ENCODE data around the gene STXBP2. TPM values are rescaled to one million over a fixed set of nuclear protein-coding genes. Genes with fewer than 3 reads are reported as not detected.

STXBP2 gene
- total RNA-seq, 4 donors from 2014 or later = 44.7 to 76.6 (median 55.2) TPM

DNA sequence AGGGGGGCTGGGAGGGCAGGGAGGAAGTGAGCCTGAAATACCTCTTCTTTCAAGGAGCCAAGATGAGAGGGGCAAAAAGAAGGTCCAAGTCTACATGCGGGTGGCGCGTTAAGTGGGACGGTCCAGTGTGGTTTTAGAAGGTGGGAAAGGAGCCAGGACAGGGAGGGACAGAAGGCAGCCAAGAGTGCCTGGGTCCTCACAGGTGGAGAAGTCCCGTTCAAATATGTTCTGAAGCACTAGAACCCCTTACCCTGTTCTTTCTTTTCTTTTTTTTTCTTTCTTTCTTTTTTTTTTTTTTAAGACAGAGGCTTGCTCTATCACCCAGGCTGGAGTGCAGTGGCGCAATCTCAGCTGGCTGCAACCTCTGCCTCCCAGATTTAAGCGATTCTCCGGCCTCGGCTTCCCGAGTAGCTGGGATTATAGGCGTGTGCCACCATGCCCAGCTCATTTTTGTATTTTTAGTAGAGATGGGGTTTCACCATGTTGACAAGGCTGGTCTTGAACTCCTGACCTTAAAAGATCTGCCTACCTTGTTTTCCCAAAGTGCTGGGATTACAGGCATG lies 33.9 kb upstream of the STXBP2 start:
- H3K4me3 ChIP-seq = no peak overlapping the region
- no peaks in the 10 kb centered on the region for H3K9me3 ChIP-seq
- peaks cover 0 to 27% (median 0%) of the 10 kb centered on the region in 3 donors for H3K36me3 ChIP-seq
- intact Hi-C loops (cut with DNase I) = no loop called here
- 46 to 71% methylated on average over 11 of the region's 11 CpGs for WGBS, 2 donors
- no peak for DNase-seq
- peaks cover 0 to 22% (median 4%) of the 10 kb centered on the region in 3 donors for H3K4me1 ChIP-seq
- peak overlapping the region in 1 of 4 donors; percentile 42 for H3K27ac ChIP-seq
- peaks cover 0 to 68% (median 0%) of the 10 kb centered on the region in 4 donors for H3K27me3 ChIP-seq
- no peak for TF ChIP-seq POLR2A (IDR thresholded peaks at IDR 0.05)
- TF ChIP-seq, protein P1, sequence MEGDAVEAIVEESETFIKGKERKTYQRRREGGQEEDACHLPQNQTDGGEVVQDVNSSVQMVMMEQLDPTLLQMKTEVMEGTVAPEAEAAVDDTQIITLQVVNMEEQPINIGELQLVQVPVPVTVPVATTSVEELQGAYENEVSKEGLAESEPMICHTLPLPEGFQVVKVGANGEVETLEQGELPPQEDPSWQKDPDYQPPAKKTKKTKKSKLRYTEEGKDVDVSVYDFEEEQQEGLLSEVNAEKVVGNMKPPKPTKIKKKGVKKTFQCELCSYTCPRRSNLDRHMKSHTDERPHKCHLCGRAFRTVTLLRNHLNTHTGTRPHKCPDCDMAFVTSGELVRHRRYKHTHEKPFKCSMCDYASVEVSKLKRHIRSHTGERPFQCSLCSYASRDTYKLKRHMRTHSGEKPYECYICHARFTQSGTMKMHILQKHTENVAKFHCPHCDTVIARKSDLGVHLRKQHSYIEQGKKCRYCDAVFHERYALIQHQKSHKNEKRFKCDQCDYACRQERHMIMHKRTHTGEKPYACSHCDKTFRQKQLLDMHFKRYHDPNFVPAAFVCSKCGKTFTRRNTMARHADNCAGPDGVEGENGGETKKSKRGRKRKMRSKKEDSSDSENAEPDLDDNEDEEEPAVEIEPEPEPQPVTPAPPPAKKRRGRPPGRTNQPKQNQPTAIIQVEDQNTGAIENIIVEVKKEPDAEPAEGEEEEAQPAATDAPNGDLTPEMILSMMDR (IDR thresholded peaks at IDR 0.05) = no peak

DNA sequence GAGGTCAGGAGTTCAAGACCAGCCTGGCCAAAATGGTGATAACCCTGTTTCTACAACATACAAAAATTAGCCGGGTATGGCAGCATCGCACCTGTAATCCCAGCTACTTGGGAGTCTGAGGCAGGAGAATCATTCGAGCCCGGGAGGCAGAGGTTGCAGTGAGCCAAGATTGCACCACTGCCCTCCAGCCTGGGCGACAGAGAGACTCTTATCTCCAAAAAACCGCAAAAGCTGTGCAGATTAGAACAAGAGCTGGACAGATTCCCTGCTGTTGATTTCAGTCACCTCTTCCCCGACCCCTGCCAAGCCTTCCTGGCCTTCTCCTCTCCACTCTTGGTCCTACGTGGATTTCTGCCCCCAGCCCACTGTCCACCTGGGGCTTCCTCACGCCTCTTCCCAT lies 33.0 kb upstream of the STXBP2 start:
- Histone ChIP-seq H3K27ac (peak overlapping the region in 1 of 4 donors; percentile 42), H3K4me3 (no peak overlapping the region)
- intact Hi-C loops (cut with DNase I) = no loop called here

DNA sequence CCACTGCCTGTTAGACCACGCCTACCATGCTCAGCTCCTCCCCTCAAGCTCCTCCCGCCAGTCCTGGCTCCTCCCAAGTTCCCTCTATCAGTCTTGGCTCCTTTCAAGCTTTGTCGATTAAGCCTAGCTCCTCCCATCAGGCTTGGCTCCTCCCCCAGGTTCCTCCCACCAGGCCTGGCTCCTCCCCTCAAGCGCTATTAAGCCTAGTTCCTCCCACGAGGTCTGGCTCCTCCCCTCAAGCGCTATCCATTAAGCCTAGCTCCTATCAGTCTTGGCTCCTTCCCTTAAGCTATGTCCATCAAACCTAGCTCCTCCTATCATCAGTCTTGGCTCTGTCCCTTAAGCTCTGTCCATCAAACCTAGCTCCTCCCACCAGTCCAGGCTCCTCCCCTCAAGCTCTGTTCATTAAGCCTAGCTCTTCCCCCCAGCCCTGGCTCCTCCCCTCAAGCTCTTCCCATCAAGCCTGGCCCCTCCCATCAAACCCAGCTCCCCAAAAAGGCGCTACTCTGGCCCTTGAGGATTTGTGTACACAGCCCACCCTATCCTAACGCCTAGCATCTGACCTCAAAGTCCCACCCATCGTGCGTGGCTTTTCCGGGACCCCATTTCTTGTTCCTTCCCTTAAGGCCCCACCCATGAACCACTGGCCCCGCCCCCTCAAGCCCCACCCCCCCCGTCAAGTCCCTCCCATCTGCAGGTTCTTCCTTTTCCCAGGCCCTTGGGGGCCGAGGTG lies 31.3 kb upstream of the STXBP2 start:
- intact Hi-C loops (cut with DNase I) = no loop called here
- H3K27me3 ChIP-seq = peaks cover 0 to 60% (median 0%) of the 10 kb centered on the region in 4 donors
- H3K9me3 ChIP-seq = no peaks in the 10 kb centered on the region
- DNase-seq = no peak
- no peak overlapping the region for H3K4me3 ChIP-seq
- H3K4me1 ChIP-seq = peaks cover 0 to 22% (median 4%) of the 10 kb centered on the region in 3 donors
- H3K36me3 ChIP-seq = peaks cover 0 to 53% (median 0%) of the 10 kb centered on the region in 3 donors
- TF ChIP-seq POLR2A (IDR thresholded peaks at IDR 0.05) = no peak
- TF ChIP-seq, protein P1 (IDR thresholded peaks at IDR 0.05) = no peak
- no peak overlapping the region for H3K27ac ChIP-seq
- WGBS, 2 donors = 73 to 79% methylated on average over 12 to 14 of the region's 14 CpGs

More for the DNA sequence above, 33.0 kb upstream of the STXBP2 start:
- Histone ChIP-seq H3K36me3 (peaks cover 0 to 36% (median 0%) of the 10 kb centered on the region in 3 donors), H3K4me1 (peaks cover 0 to 22% (median 4%) of the 10 kb centered on the region in 3 donors), H3K27me3 (peaks cover 0 to 60% (median 0%) of the 10 kb centered on the region in 4 donors), H3K9me3 (no peaks in the 10 kb centered on the region)
- DNase-seq = no peak
- 81 to 86% methylated on average over 7 to 9 of the region's 9 CpGs for whole genome bisulfite sequencing, 2 donors
- TF ChIP-seq POLR2A (IDR thresholded peaks at IDR 0.05) = no peak
- TF ChIP-seq, protein P1 (IDR thresholded peaks at IDR 0.05) = no peak

GRCh38 chr19:7606289-7606688 lies 30.6 kb upstream of the STXBP2 start:
- Histone ChIP-seq H3K9me3 (no peaks in the 10 kb centered on the region), H3K27me3 (peaks cover 0 to 54% (median 0%) of the 10 kb centered on the region in 4 donors), H3K4me3 (no peak overlapping the region), H3K4me1 (peaks cover 0 to 22% (median 4%) of the 10 kb centered on the region in 3 donors), H3K27ac (no peak overlapping the region), H3K36me3 (peaks cover 0 to 60% (median 0%) of the 10 kb centered on the region in 3 donors)
- 82% methylated on average over 6 of the region's 17 CpGs; no CpG with 5 or more reads in 1 of the 2 donors for WGBS, 2 donors
- no peak for DNase-seq
- intact Hi-C loops (cut with DNase I) = no loop called here
- no peak for TF ChIP-seq POLR2A (IDR thresholded peaks at IDR 0.05)
- TF ChIP-seq, protein P1 (IDR thresholded peaks at IDR 0.05) = no peak

Data from esophagus squamous epithelium (tissue), 5 donors.